Activated CD8-positive, alpha-beta memory T cell treated with anti-CD3 and anti-CD28 coated beads, Interleukin-2, amount 10 ng/mL, durations not matched to agents 7 days and 5 days (primary cell): Measurements from ENCODE around the gene LSMEM2. TPM values are rescaled to one million over a fixed set of nuclear protein-coding genes. Genes with fewer than 3 reads are reported as not detected.
"Not testable (repeated sequence)": the region's sequence is repeated elsewhere in the genome, so short reads cannot be mapped to it uniquely, and the experiment has no call there.

Source experiments
- ATAC-seq: fragments of 150-1000 bp; cut with Tn5 transposase; one replicate; pipeline ENCODE4 v1.10.0; 2021; ENCODE audit warnings: moderate library complexity
- CTCF ChIA-PET: fragments of 350-600 bp; sonication (Branson Sonifier 250); formaldehyde crosslinking; loops from one replicate; lab custom pipeline; 2021; ENCODE audit warnings: antibody characterized with exemption; lab: Charles Lee
- DNase-seq: peaks from one replicate; pipeline ENCODE4 v3.0.0-alpha.2; 2020
- H3K27ac Mint-ChIP-seq: one replicate; pipeline ENCODE4 v1.8.0; 2021; ENCODE audit warnings: mild to moderate bottlenecking, mixed read lengths
- H3K27me3 Mint-ChIP-seq: one replicate; pipeline ENCODE4 v1.8.0; 2021; ENCODE audit warnings: mixed read lengths
- H3K36me3 Mint-ChIP-seq: one replicate; pipeline ENCODE4 v1.8.0; 2021; ENCODE audit warnings: mild to moderate bottlenecking, mixed read lengths
- H3K4me1 Mint-ChIP-seq: one replicate; pipeline ENCODE4 v1.8.0; 2021; ENCODE audit warnings: mixed read lengths
- H3K4me3 Mint-ChIP-seq: one replicate; pipeline ENCODE4 v1.8.0; 2021; ENCODE audit warnings: mild to moderate bottlenecking, moderate library complexity, mixed read lengths
- H3K9me3 Mint-ChIP-seq: one replicate; pipeline ENCODE4 v1.8.0; 2022; ENCODE audit warnings: low read depth, mixed read lengths
- total RNA-seq, 2 experiments: library from RNA; stranded (reverse); gene quantifications; one replicate each; pipeline ENCODE4 v1.2.3, GENCODE V29; 2021

LSMEM2 gene
- total RNA-seq, 2 experiments from 2014 or later, result not detected

GRCh38 chr3:50239649-50240048 is 39.2 kb upstream of the LSMEM2 start:
- CTCF ChIA-PET, result interaction anchor here (1.3 to 6.3 kb wide), 3 partner anchors 12 to 25 kb away, joined by 3 to 78 read pairs (median 31); no protein-coding TSS in a partner anchor
- Mint-ChIP-seq H3K27me3 (no peaks in the 10 kb centered on the region), H3K4me3 (peak overlapping the region; percentile 97), H3K36me3 (peaks cover 36% of the 10 kb centered on the region), H3K9me3 (no peaks in the 10 kb centered on the region), H3K27ac (peak overlapping the region; percentile 73), H3K4me1 (peaks cover 68% of the 10 kb centered on the region)
- no peak for DNase-seq
- no peak for ATAC-seq

GRCh38 chr3:50241163-50241562 is 37.7 kb upstream of the LSMEM2 start:
- no peaks in the 10 kb centered on the region for H3K9me3 Mint-ChIP-seq
- H3K4me1 Mint-ChIP-seq, result peaks cover 74% of the 10 kb centered on the region
- CTCF ChIA-PET, result interaction anchor here (1.0 to 6.3 kb wide), 3 partner anchors 14 to 49 kb away, joined by 3 to 78 read pairs (median 31); no protein-coding TSS in a partner anchor
- peaks cover 36% of the 10 kb centered on the region for H3K36me3 Mint-ChIP-seq
- peak overlapping the region; percentile 69 for H3K4me3 Mint-ChIP-seq
- DNase-seq (no peak), ATAC-seq (no peak)
- no peaks in the 10 kb centered on the region for H3K27me3 Mint-ChIP-seq
- H3K27ac Mint-ChIP-seq, result peak overlapping the region; percentile 95

GRCh38 chr3:50241713-50242380 is 37.0 kb upstream of the LSMEM2 start:
- Mint-ChIP-seq H3K27ac (peak overlapping the region; percentile 95), H3K36me3 (peaks cover 36% of the 10 kb centered on the region), H3K4me3 (peak overlapping the region; percentile 69), H3K4me1 (peaks cover 81% of the 10 kb centered on the region), H3K27me3 (no peaks in the 10 kb centered on the region), H3K9me3 (no peaks in the 10 kb centered on the region)
- DNase-seq (peak; percentile 69), ATAC-seq (no peak)
- CTCF ChIA-PET, result interaction anchor here (0.9 to 6.3 kb wide), 9 partner anchors 9 to 95 kb away, joined by 3 to 78 read pairs (median 4); no protein-coding TSS in a partner anchor

GRCh38 chr3:50242381-50242770 is 36.5 kb upstream of the LSMEM2 start:
- Mint-ChIP-seq H3K36me3 (peaks cover 34% of the 10 kb centered on the region), H3K27me3 (no peaks in the 10 kb centered on the region), H3K4me3 (peak overlapping the region; percentile 69), H3K27ac (peak overlapping the region; percentile 95), H3K4me1 (peaks cover 86% of the 10 kb centered on the region), H3K9me3 (no peaks in the 10 kb centered on the region)
- ATAC-seq (no peak), DNase-seq (peak; percentile 68)
- CTCF ChIA-PET, result interaction anchor here (0.9 to 6.3 kb wide), 9 partner anchors 9 to 94 kb away, joined by 3 to 78 read pairs (median 4); no protein-coding TSS in a partner anchor

- DNase-seq (peak; percentile 65), ATAC-seq (no peak)
- Mint-ChIP-seq H3K36me3 (peaks cover 34% of the 10 kb centered on the region), H3K27me3 (no peaks in the 10 kb centered on the region), H3K4me3 (peak overlapping the region; percentile 69), H3K9me3 (no peaks in the 10 kb centered on the region), H3K4me1 (peaks cover 88% of the 10 kb centered on the region), H3K27ac (peak overlapping the region; percentile 95)
- CTCF ChIA-PET, result interaction anchor here (0.5 to 6.3 kb wide), 15 partner anchors 9 to 81 kb away, joined by 3 to 78 read pairs (median 4); no protein-coding TSS in a partner anchor
Measured at GRCh38 chr3:50242851-50243542, 35.9 kb upstream of the LSMEM2 start.

GRCh38 chr3:50243543-50243895 is 35.4 kb upstream of the LSMEM2 start:
- CTCF ChIA-PET, result interaction anchor here (0.6 to 6.3 kb wide), 12 partner anchors 9 to 92 kb away, joined by 3 to 78 read pairs (median 4); no protein-coding TSS in a partner anchor
- Mint-ChIP-seq H3K27me3 (no peaks in the 10 kb centered on the region), H3K4me3 (peak overlapping the region; percentile 69), H3K9me3 (no peaks in the 10 kb centered on the region), H3K4me1 (peaks cover 86% of the 10 kb centered on the region), H3K36me3 (peaks cover 32% of the 10 kb centered on the region), H3K27ac (peak overlapping the region; percentile 95)
- ATAC-seq (no peak), DNase-seq (no peak)

GRCh38 chr3:50244813-50245212 is 34.1 kb upstream of the LSMEM2 start:
- not testable (repeated sequence) for H3K27me3 Mint-ChIP-seq, ATAC-seq, H3K9me3 Mint-ChIP-seq, DNase-seq
- Mint-ChIP-seq H3K4me3 (peak overlapping the region; percentile 68), H3K36me3 (peaks cover 28% of the 10 kb centered on the region), H3K27ac (peak overlapping the region; percentile 79), H3K4me1 (peaks cover 80% of the 10 kb centered on the region)
- CTCF ChIA-PET, result interaction anchor here (1.0 to 6.3 kb wide), 4 partner anchors 9 to 27 kb away, joined by 3 to 78 read pairs (median 18); partner anchors contain the start of gene GNAI2

GRCh38 chr3:50245251-50245745 is 33.6 kb upstream of the LSMEM2 start:
- H3K36me3 Mint-ChIP-seq, result peaks cover 25% of the 10 kb centered on the region
- no peaks in the 10 kb centered on the region for H3K27me3 Mint-ChIP-seq
- no peaks in the 10 kb centered on the region for H3K9me3 Mint-ChIP-seq
- no peak for ATAC-seq
- H3K4me3 Mint-ChIP-seq, result peak overlapping the region; percentile 68
- peaks cover 80% of the 10 kb centered on the region for H3K4me1 Mint-ChIP-seq
- DNase-seq, result no peak
- CTCF ChIA-PET, result interaction anchor here (1.2 to 6.3 kb wide), 4 partner anchors 15 to 83 kb away, joined by 4 to 78 read pairs (median 20); partner anchors contain the start of gene TUSC2
- H3K27ac Mint-ChIP-seq, result peak overlapping the region; percentile 91

GRCh38 chr3:50245831-50246516 is 32.9 kb upstream of the LSMEM2 start:
- CTCF ChIA-PET, result interaction anchor here (0.6 to 11.4 kb wide), 32 partner anchors 10 to 444 kb away, joined by 3 to 231 read pairs (median 6); partner anchors contain the start of genes GNAI2, GNAT1, HYAL3 and IFRD2
- peak; percentile 96 for DNase-seq
- peaks cover 76% of the 10 kb centered on the region for H3K4me1 Mint-ChIP-seq
- H3K27me3 Mint-ChIP-seq, result no peaks in the 10 kb centered on the region
- H3K9me3 Mint-ChIP-seq, result no peaks in the 10 kb centered on the region
- ATAC-seq, result peak; percentile 80
- H3K4me3 Mint-ChIP-seq, result peak overlapping the region; percentile 68
- H3K36me3 Mint-ChIP-seq, result peaks cover 25% of the 10 kb centered on the region
- H3K27ac Mint-ChIP-seq, result peak overlapping the region; percentile 91

- Mint-ChIP-seq H3K4me1 (peaks cover 75% of the 10 kb centered on the region), H3K9me3 (no peaks in the 10 kb centered on the region), H3K27ac (peak overlapping the region; percentile 91), H3K27me3 (no peaks in the 10 kb centered on the region), H3K36me3 (peaks cover 27% of the 10 kb centered on the region), H3K4me3 (peak overlapping the region; percentile 68)
- ATAC-seq (peak; percentile 83), DNase-seq (peak; percentile 95)
- CTCF ChIA-PET, result interaction anchor here (0.5 to 11.4 kb wide), 34 partner anchors 10 to 575 kb away, joined by 3 to 231 read pairs (median 5); partner anchors contain the start of genes GNAI2, GNAT1, HYAL3 and IFRD2
Measured at GRCh38 chr3:50246517-50246954, 32.4 kb upstream of the LSMEM2 start.

GRCh38 chr3:50248387-50248786 is 30.5 kb upstream of the LSMEM2 start:
- Mint-ChIP-seq H3K9me3 (no peaks in the 10 kb centered on the region), H3K36me3 (peaks cover 26% of the 10 kb centered on the region), H3K27ac (peak overlapping the region; percentile 66), H3K4me3 (no peak overlapping the region), H3K27me3 (no peaks in the 10 kb centered on the region), H3K4me1 (peaks cover 56% of the 10 kb centered on the region)
- CTCF ChIA-PET, result interaction anchor here (0.8 to 11.4 kb wide), 5 partner anchors 10 to 53 kb away, joined by 3 to 231 read pairs (median 46); partner anchors contain the start of gene GNAI2
- no peak for DNase-seq
- no peak for ATAC-seq

GRCh38 chr3:50249457-50249856 is 29.4 kb upstream of the LSMEM2 start:
- Mint-ChIP-seq H3K4me3 (no peak overlapping the region), H3K36me3 (peaks cover 23% of the 10 kb centered on the region), H3K27ac (no peak overlapping the region), H3K27me3 (no peaks in the 10 kb centered on the region), H3K9me3 (no peaks in the 10 kb centered on the region), H3K4me1 (peaks cover 52% of the 10 kb centered on the region)
- no peak for DNase-seq
- ATAC-seq, result no peak
- CTCF ChIA-PET, result interaction anchor here (1.0 to 11.4 kb wide), 4 partner anchors 10 to 49 kb away, joined by 3 to 231 read pairs (median 9); partner anchors contain the start of genes HYAL3 and NAA80
